ENCODE measurements around the gene FNIP1. TPM values are rescaled to one million over a fixed set of nuclear protein-coding genes. Genes with fewer than 3 reads are reported as not detected.

FNIP1 gene
- total RNA-seq, 1 donor from 2014 or later, result 30.6 TPM

- Mint-ChIP-seq H3K27ac (ENCODE audit: unreplicated experiment) (no peak overlapping the region), H3K4me1 (ENCODE audit: unreplicated experiment) (peaks cover 11% of the 10 kb centered on the region), H3K27me3 (ENCODE audit: unreplicated experiment) (no peaks in the 10 kb centered on the region), H3K9me3 (ENCODE audit: unreplicated experiment) (no peaks in the 10 kb centered on the region), H3K36me3 (ENCODE audit: low read depth, unreplicated experiment) (peaks cover 3% of the 10 kb centered on the region), H3K4me3 (ENCODE audit: unreplicated experiment) (no peak overlapping the region)
- no peak for TF ChIP-seq CTCF (IDR thresholded peaks at IDR 0.05; ENCODE audit: unreplicated experiment)
- no peak for DNase-seq (ENCODE audit: low spot score)
These were observed 47.7 kb downstream of the FNIP1 start for GRCh38 chr5:131749138-131749537.

- no peaks in the 10 kb centered on the region for H3K9me3 Mint-ChIP-seq (ENCODE audit: unreplicated experiment)
- peaks cover 10% of the 10 kb centered on the region for H3K36me3 Mint-ChIP-seq (ENCODE audit: low read depth, unreplicated experiment)
- peak overlapping the region; percentile 3 for H3K27ac Mint-ChIP-seq (ENCODE audit: unreplicated experiment)
- DNase-seq (ENCODE audit: low spot score), result no peak
- no peak overlapping the region for H3K4me3 Mint-ChIP-seq (ENCODE audit: unreplicated experiment)
- H3K27me3 Mint-ChIP-seq (ENCODE audit: unreplicated experiment), result no peaks in the 10 kb centered on the region
- H3K4me1 Mint-ChIP-seq (ENCODE audit: unreplicated experiment), result peaks cover 11% of the 10 kb centered on the region
- no peak for TF ChIP-seq CTCF (IDR thresholded peaks at IDR 0.05; ENCODE audit: unreplicated experiment)
These were observed 49.4 kb downstream of the FNIP1 start for GRCh38 chr5:131747180-131748105.

GRCh38 chr5:131746423-131746822 lies 50.4 kb downstream of the FNIP1 start:
- H3K36me3 Mint-ChIP-seq (ENCODE audit: low read depth, unreplicated experiment), result peaks cover 10% of the 10 kb centered on the region
- peaks cover 11% of the 10 kb centered on the region for H3K4me1 Mint-ChIP-seq (ENCODE audit: unreplicated experiment)
- no peak overlapping the region for H3K4me3 Mint-ChIP-seq (ENCODE audit: unreplicated experiment)
- H3K27ac Mint-ChIP-seq (ENCODE audit: unreplicated experiment), result no peak overlapping the region
- no peak for TF ChIP-seq CTCF (IDR thresholded peaks at IDR 0.05; ENCODE audit: unreplicated experiment)
- no peaks in the 10 kb centered on the region for H3K9me3 Mint-ChIP-seq (ENCODE audit: unreplicated experiment)
- no peaks in the 10 kb centered on the region for H3K27me3 Mint-ChIP-seq (ENCODE audit: unreplicated experiment)
- no peak for DNase-seq (ENCODE audit: low spot score)

- H3K36me3 Mint-ChIP-seq (ENCODE audit: low read depth, unreplicated experiment), result peaks cover 10% of the 10 kb centered on the region
- H3K4me3 Mint-ChIP-seq (ENCODE audit: unreplicated experiment), result no peak overlapping the region
- H3K27ac Mint-ChIP-seq (ENCODE audit: unreplicated experiment), result no peak overlapping the region
- no peak for DNase-seq (ENCODE audit: low spot score)
- H3K4me1 Mint-ChIP-seq (ENCODE audit: unreplicated experiment), result peaks cover 11% of the 10 kb centered on the region
- no peaks in the 10 kb centered on the region for H3K9me3 Mint-ChIP-seq (ENCODE audit: unreplicated experiment)
- TF ChIP-seq CTCF (IDR thresholded peaks at IDR 0.05; ENCODE audit: unreplicated experiment), result no peak
- no peaks in the 10 kb centered on the region for H3K27me3 Mint-ChIP-seq (ENCODE audit: unreplicated experiment)
These were observed 51.1 kb downstream of the FNIP1 start for GRCh38 chr5:131745703-131746102.

GRCh38 chr5:131745155-131745554 lies 51.7 kb downstream of the FNIP1 start:
- Mint-ChIP-seq H3K4me3 (ENCODE audit: unreplicated experiment) (no peak overlapping the region), H3K9me3 (ENCODE audit: unreplicated experiment) (no peaks in the 10 kb centered on the region), H3K4me1 (ENCODE audit: unreplicated experiment) (peaks cover 11% of the 10 kb centered on the region), H3K36me3 (ENCODE audit: low read depth, unreplicated experiment) (peaks cover 14% of the 10 kb centered on the region), H3K27ac (ENCODE audit: unreplicated experiment) (no peak overlapping the region), H3K27me3 (ENCODE audit: unreplicated experiment) (no peaks in the 10 kb centered on the region)
- DNase-seq (ENCODE audit: low spot score), result no peak
- no peak for TF ChIP-seq CTCF (IDR thresholded peaks at IDR 0.05; ENCODE audit: unreplicated experiment)

All from endothelial cell (in vitro differentiated cells).